ENCODE measurements around the gene KCTD19. TPM values are rescaled to one million over a fixed set of nuclear protein-coding genes. Genes with fewer than 3 reads are reported as not detected.

Gene KCTD19
- total RNA-seq, 1 experiment from 2014 or later: not detected

GRCh38 chr16:67264277-67264676 is 62.3 kb downstream of the KCTD19 start:
- Histone ChIP-seq H3F3A (ENCODE audit: insufficient read depth, low read depth) (peaks cover 17% of the 10 kb centered on the region), H3K4me2 (no peak overlapping the region), H3K4me1 (replicated peaks; ENCODE audit: insufficient read depth) (peaks cover 18% of the 10 kb centered on the region), H3K79me2 (ENCODE audit: low read depth) (no peaks in the 10 kb centered on the region), H3K27ac (no peak overlapping the region), H3K9me3 (ENCODE audit: insufficient read depth, low read depth) (no peaks in the 10 kb centered on the region), H4K20me1 (ENCODE audit: insufficient read depth) (no peaks in the 10 kb centered on the region), H3K9me2 (ENCODE audit: insufficient read depth) (no peaks in the 10 kb centered on the region), H2AFZ (no peak overlapping the region), H3K36me3 (ENCODE audit: low read depth) (no peaks in the 10 kb centered on the region), H3K27me3 (ENCODE audit: insufficient read depth, low read depth) (no peaks in the 10 kb centered on the region), H3K4me3 (no peak overlapping the region)
- no TSS peak for BruUV-seq (replicated peaks)
- ChIA-PET POLR2A (ENCODE audit: unreplicated experiment) (no interaction called here), CTCF (no interaction called here)
- TF ChIP-seq EZH2 (IDR thresholded peaks at IDR 0.05; ENCODE audit: low read depth) (no peak), CTCF (conservative IDR thresholded peaks at IDR 0.05) (no peak)
- DNase-seq: no peak
- intact Hi-C loops (cut with micrococcal nuclease; ENCODE audit: unreplicated experiment): loop anchor here (5.0 kb wide), 1 partner anchor 73 kb away; no protein-coding TSS in a partner anchor

- Histone ChIP-seq H3K9me2 (ENCODE audit: insufficient read depth) (no peaks in the 10 kb centered on the region), H3K27ac (no peak overlapping the region), H3K36me3 (ENCODE audit: low read depth) (no peaks in the 10 kb centered on the region), H3K9me3 (ENCODE audit: insufficient read depth, low read depth) (no peaks in the 10 kb centered on the region), H3F3A (ENCODE audit: insufficient read depth, low read depth) (peaks cover 11% of the 10 kb centered on the region), H3K4me3 (no peak overlapping the region), H3K4me2 (no peak overlapping the region), H2AFZ (no peak overlapping the region), H3K27me3 (ENCODE audit: insufficient read depth, low read depth) (no peaks in the 10 kb centered on the region), H3K79me2 (ENCODE audit: low read depth) (no peaks in the 10 kb centered on the region), H4K20me1 (ENCODE audit: insufficient read depth) (no peaks in the 10 kb centered on the region), H3K4me1 (replicated peaks; ENCODE audit: insufficient read depth) (peaks cover 8% of the 10 kb centered on the region)
- no peak for TF ChIP-seq CTCF (conservative IDR thresholded peaks at IDR 0.05)
- TF ChIP-seq EZH2 (IDR thresholded peaks at IDR 0.05; ENCODE audit: low read depth): no peak
- POLR2A ChIA-PET (ENCODE audit: unreplicated experiment): no interaction called here
- BruUV-seq (replicated peaks): no TSS peak
- no peak for DNase-seq
- intact Hi-C loops (cut with micrococcal nuclease; ENCODE audit: unreplicated experiment): loop anchor here (5.0 kb wide), 1 partner anchor 74 kb away; no protein-coding TSS in a partner anchor
- CTCF ChIA-PET: no interaction called here
Observed at GRCh38 chr16:67263201-67263600, 63.3 kb downstream of the KCTD19 start.

- intact Hi-C loops (cut with micrococcal nuclease; ENCODE audit: unreplicated experiment): loop anchor here (1.0 to 5.0 kb wide), 4 partner anchors 18 to 204 kb away; no protein-coding TSS in a partner anchor
- Histone ChIP-seq H3K36me3 (ENCODE audit: low read depth) (no peaks in the 10 kb centered on the region), H3K27ac (no peak overlapping the region), H3K27me3 (ENCODE audit: insufficient read depth, low read depth) (no peaks in the 10 kb centered on the region), H3K4me3 (no peak overlapping the region), H2AFZ (no peak overlapping the region), H3K4me2 (no peak overlapping the region), H4K20me1 (ENCODE audit: insufficient read depth) (no peaks in the 10 kb centered on the region), H3K4me1 (replicated peaks; ENCODE audit: insufficient read depth) (no peaks in the 10 kb centered on the region), H3K9me2 (ENCODE audit: insufficient read depth) (no peaks in the 10 kb centered on the region), H3F3A (ENCODE audit: insufficient read depth, low read depth) (no peaks in the 10 kb centered on the region), H3K9me3 (ENCODE audit: insufficient read depth, low read depth) (no peaks in the 10 kb centered on the region), H3K79me2 (ENCODE audit: low read depth) (no peaks in the 10 kb centered on the region)
- ChIA-PET POLR2A (ENCODE audit: unreplicated experiment) (interaction anchor here (0.6 to 0.7 kb wide), 3 partner anchors 34 to 295 kb away, joined by 3 to 9 read pairs (median 7); partner anchors contain the start of gene TMEM208), CTCF (interaction anchor here (0.6 to 1.4 kb wide), 16 partner anchors 18 to 574 kb away, joined by 3 to 16 read pairs (median 4); partner anchors contain the start of genes HSD11B2 and TPPP3)
- no TSS peak for BruUV-seq (replicated peaks)
- peak; percentile 48 to 53 for DNase-seq
- TF ChIP-seq CTCF (conservative IDR thresholded peaks at IDR 0.05) (peak; percentile 61), EZH2 (IDR thresholded peaks at IDR 0.05; ENCODE audit: low read depth) (no peak)
Observed at GRCh38 chr16:67260426-67261063, 66.0 kb downstream of the KCTD19 start.

Data from PC-9 (cell line).